HL-60 (cell line): ENCODE data around the gene ACVRL1.

Experiments
- GABPA ChIP-seq: IDR thresholded peaks from 2 replicates; pipeline ENCODE4 v1.6.1; 2012; ENCODE audit warnings: low read depth
- POLR2AphosphoS5 ChIP-seq: IDR thresholded peaks from 2 replicates; pipeline ENCODE4 v1.6.1; 2012; ENCODE audit warnings: low read depth
- REST ChIP-seq: IDR thresholded peaks from 2 replicates; pipeline ENCODE4 v1.6.1; 2012; ENCODE audit warnings: low read depth; ENCODE audit not compliant: insufficient replicate concordance
- SPI1 ChIP-seq: IDR thresholded peaks from 2 replicates; pipeline ENCODE4 v1.6.1; 2012; ENCODE audit warnings: low read depth, mild to moderate bottlenecking, borderline replicate concordance
- TF ChIP-seq, protein P1 (sequence below): IDR thresholded peaks from one replicate; pipeline ENCODE4 v1.5.1; 2011; ENCODE audit warnings: low read length, control low read depth, inconsistent platforms; ENCODE audit not compliant: insufficient read depth

- TF ChIP-seq, protein P1, sequence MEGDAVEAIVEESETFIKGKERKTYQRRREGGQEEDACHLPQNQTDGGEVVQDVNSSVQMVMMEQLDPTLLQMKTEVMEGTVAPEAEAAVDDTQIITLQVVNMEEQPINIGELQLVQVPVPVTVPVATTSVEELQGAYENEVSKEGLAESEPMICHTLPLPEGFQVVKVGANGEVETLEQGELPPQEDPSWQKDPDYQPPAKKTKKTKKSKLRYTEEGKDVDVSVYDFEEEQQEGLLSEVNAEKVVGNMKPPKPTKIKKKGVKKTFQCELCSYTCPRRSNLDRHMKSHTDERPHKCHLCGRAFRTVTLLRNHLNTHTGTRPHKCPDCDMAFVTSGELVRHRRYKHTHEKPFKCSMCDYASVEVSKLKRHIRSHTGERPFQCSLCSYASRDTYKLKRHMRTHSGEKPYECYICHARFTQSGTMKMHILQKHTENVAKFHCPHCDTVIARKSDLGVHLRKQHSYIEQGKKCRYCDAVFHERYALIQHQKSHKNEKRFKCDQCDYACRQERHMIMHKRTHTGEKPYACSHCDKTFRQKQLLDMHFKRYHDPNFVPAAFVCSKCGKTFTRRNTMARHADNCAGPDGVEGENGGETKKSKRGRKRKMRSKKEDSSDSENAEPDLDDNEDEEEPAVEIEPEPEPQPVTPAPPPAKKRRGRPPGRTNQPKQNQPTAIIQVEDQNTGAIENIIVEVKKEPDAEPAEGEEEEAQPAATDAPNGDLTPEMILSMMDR, result no peak
- TF ChIP-seq POLR2AphosphoS5, result no peak
- TF ChIP-seq REST, result no peak
- TF ChIP-seq GABPA, result no peak
- no peak for TF ChIP-seq SPI1
Measured at GRCh38 chr12:51959211-51959610, 51.9 kb downstream of the ACVRL1 start.
